Central memory CD8-positive, alpha-beta T cell (primary cell): ENCODE data around the gene CFAP91.
"Not testable (repeated sequence)": the region's sequence is repeated elsewhere in the genome, so short reads cannot be mapped to it uniquely, and the experiment has no call there.

Experiments used
- ATAC-seq: fragments of 150-1000 bp; cut with Tn5 transposase; replicated peaks from 2 replicates; pipeline ENCODE4 v1.10.0; 2022; ENCODE audit warnings: mild to moderate bottlenecking, moderate FRiP score, moderate number of reproducible peaks; ENCODE audit not compliant: poor library complexity, severe bottlenecking; ENCODE audit errors: extremely low read depth
- DNase-seq, 2 donors: peaks; one replicate each; pipeline ENCODE4 v3.0.0; 2021; ENCODE audit warnings: low spot score in 2 of 2
- H3K27ac Mint-ChIP-seq: one replicate; pipeline ENCODE4 v1.8.0; 2022; ENCODE audit warnings: low read depth, mild to moderate bottlenecking, moderate library complexity, mixed read lengths
- H3K27me3 Mint-ChIP-seq: one replicate; pipeline ENCODE4 v1.8.0; 2022; ENCODE audit warnings: mixed read lengths
- H3K36me3 Mint-ChIP-seq: one replicate; pipeline ENCODE4 v1.8.0; 2022; ENCODE audit warnings: mild to moderate bottlenecking, moderate library complexity, mixed read lengths; ENCODE audit not compliant: insufficient read depth
- H3K4me1 Mint-ChIP-seq: one replicate; pipeline ENCODE4 v1.8.0; 2022; ENCODE audit warnings: mixed read lengths
- H3K4me3 Mint-ChIP-seq: one replicate; pipeline ENCODE4 v1.8.0; 2022; ENCODE audit warnings: mild to moderate bottlenecking, moderate library complexity, mixed read lengths
- H3K9me3 Mint-ChIP-seq: one replicate; pipeline ENCODE4 v1.8.0; 2022; ENCODE audit warnings: mixed read lengths

The CFAP91 gene

DNA sequence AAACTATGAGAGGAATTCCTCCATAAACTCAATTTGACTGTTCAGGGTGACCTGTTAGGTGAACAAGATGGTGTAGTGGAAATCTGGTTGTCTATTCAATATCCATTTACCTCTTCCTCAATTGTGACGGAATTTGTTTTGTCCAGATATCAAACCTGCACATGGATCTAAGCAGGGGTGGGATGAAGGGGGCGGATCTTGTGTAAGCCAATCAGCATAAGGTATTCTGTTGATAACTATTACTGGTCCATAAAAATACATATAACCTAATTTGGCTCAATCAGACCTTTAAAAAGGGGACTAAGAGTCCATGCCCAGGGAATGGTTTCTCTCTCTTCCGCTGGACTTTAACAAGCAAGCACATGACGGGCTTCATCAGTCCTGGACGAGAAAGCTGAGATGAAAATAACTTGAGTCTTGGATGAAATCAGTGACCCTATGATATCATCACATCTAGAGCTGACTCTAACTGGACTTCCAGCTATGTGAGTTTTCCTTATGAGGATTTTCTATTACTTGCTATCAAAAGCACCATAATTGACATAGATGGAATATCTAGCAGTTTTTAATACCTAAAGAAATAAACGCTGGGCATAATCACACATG lies 36.8 kb upstream of the CFAP91 start:
- DNase-seq (no peak), ATAC-seq (no peak)
- no peak overlapping the region for H3K4me3 Mint-ChIP-seq
- H3K27me3 Mint-ChIP-seq: no peaks in the 10 kb centered on the region
- peaks cover 24% of the 10 kb centered on the region for H3K36me3 Mint-ChIP-seq
- H3K4me1 Mint-ChIP-seq: no peaks in the 10 kb centered on the region
- H3K9me3 Mint-ChIP-seq: no peaks in the 10 kb centered on the region
- H3K27ac Mint-ChIP-seq: no peak overlapping the region

DNA sequence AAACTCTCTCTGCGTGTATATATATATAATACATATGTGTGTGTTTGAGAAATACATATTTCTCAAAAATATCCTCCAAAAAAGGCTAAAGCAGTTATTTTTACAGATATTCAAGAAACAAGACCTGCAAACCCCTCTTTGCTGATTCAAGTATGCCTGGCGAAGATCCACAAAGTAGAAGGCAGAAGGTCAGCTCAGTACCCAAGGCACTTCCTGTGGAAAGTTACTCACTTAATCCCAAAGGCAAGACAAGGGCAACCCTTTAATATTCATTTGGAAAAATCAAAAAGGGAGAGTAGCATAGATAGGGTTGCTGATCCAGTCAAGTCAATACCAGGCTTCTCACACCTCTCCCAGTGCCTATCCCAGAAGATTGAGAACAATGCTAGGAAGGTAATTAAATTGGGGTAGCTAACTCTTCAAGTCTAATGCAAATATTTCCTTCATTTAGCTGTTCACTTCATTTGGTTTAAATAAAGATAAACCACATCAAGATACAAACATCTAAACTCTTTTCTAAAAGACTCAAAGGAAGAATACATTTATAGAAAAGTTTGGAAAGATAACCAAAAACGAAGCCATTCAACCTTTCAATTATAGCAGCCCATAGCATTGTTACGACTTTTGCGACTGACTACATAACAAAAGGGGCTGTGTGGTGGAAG lies 32.8 kb upstream of the CFAP91 start:
- Mint-ChIP-seq H3K9me3 (no peaks in the 10 kb centered on the region), H3K27me3 (no peaks in the 10 kb centered on the region), H3K4me3 (no peak overlapping the region), H3K36me3 (peaks cover 45% of the 10 kb centered on the region), H3K27ac (peak overlapping the region; percentile 38), H3K4me1 (peaks cover 11% of the 10 kb centered on the region)
- DNase-seq: no peak
- ATAC-seq: no peak

DNA sequence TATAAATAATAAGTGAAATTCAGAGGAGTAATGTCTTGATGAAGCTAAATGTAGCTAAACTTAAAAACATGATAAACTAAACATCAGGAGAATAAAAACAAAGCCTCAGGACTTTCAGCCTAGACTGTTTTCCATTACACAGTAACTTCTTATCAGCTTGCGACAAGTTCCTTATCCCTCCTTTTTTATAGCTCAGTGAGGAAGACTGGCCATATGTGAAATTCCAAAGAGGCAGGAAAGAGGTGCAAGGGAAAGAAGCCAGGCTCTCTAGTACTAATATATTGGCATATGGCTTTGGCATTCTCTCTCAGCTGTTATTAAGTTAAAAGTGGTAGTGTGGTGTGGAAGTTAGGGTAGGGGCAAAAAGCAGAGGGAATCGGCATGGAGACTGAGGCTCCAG lies 30.0 kb upstream of the CFAP91 start:
- H3K27ac Mint-ChIP-seq: no peak overlapping the region
- no peak for ATAC-seq
- peaks cover 53% of the 10 kb centered on the region for H3K36me3 Mint-ChIP-seq

DNA sequence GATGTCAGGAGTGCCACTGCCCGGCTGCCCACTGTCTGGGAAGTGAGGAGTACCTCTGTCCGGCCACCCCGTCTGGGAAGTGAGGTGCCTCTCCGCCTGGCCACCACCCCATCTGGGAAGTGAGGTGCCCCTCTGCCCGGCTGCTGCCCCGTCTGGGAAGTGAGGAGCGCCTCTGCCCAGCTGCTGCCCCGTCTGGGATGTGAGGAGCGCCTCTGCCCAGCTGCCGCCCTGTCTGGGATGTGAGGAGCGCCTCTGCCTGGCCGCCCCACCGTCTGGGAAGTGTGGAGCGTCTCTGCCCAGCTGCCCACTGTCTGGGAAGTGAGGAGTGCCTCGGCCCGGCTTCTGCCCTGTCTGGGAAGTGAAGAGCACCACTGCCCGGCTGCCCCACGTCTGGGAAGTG lies 28.9 kb upstream of the CFAP91 start:
- Mint-ChIP-seq H3K36me3 (peaks cover 53% of the 10 kb centered on the region), H3K9me3 (no peaks in the 10 kb centered on the region), H3K27ac (no peak overlapping the region)

More for the DNA sequence above, 30.0 kb upstream of the CFAP91 start:
- DNase-seq: no peak
- no peaks in the 10 kb centered on the region for H3K27me3 Mint-ChIP-seq
- H3K4me1 Mint-ChIP-seq: peaks cover 36% of the 10 kb centered on the region
- no peaks in the 10 kb centered on the region for H3K9me3 Mint-ChIP-seq
- no peak overlapping the region for H3K4me3 Mint-ChIP-seq

DNA sequence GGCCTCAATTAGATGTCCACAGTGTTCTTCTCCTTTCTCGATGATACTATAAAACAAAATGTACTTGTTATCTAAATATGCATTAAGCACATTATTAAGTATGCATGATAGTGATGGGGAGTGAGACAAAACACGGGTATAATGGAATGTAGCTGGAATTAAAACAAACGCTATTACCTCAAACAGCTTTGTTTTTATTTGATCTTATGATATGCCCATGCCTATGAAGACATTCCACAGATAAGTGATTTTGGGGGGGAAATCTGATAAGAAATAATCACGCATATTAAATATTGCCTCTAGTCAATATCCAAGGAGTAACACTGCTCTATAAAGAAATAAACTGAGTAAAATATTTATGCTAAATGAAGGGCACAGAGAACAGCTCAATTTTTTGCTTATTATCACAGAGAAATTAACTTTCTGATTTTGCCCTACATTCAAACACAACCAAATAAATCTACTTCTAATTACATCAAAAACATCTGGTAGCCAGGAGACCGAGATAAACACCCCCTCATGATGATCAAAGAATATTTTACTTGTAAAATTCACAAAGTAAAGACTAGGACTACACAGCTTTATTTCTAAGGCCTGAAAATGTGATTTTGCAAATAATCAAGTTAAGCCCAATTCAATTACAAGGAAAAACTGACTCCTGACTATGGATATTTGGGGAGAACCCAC lies 27.5 kb upstream of the CFAP91 start:
- Mint-ChIP-seq H3K9me3 (no peaks in the 10 kb centered on the region), H3K27me3 (no peaks in the 10 kb centered on the region), H3K4me1 (peaks cover 37% of the 10 kb centered on the region), H3K4me3 (peak overlapping the region; percentile 83), H3K36me3 (peaks cover 44% of the 10 kb centered on the region), H3K27ac (no peak overlapping the region)
- ATAC-seq (no peak), DNase-seq (no peak)

More for the DNA sequence above, 28.9 kb upstream of the CFAP91 start:
- no peak for ATAC-seq
- no peak for DNase-seq
- Mint-ChIP-seq H3K4me3 (no peak overlapping the region), H3K4me1 (peaks cover 37% of the 10 kb centered on the region), H3K27me3 (no peaks in the 10 kb centered on the region)

DNA sequence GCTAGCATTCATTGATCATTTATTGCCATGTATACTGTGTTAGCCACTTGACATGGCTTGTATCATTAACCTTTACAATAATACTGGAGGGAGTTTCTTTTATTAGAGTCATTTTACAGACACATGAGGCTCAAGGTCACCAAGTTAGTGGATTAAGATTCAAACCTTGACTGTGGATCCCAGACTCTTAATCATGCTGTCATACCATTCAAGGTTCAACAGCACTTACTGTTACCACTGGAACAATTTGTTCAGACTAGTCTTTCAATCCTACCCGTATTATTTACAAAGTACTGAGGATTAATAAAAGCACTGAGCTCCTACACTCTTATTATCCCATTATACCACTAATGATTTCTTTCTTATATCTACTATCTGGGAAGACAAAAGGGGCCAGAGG lies 26.8 kb upstream of the CFAP91 start:
- Mint-ChIP-seq H3K9me3 (no peaks in the 10 kb centered on the region), H3K27me3 (no peaks in the 10 kb centered on the region), H3K4me1 (peaks cover 37% of the 10 kb centered on the region), H3K4me3 (peak overlapping the region; percentile 83), H3K36me3 (peaks cover 39% of the 10 kb centered on the region), H3K27ac (peak overlapping the region; percentile 97)
- DNase-seq: no peak
- ATAC-seq: no peak

DNA sequence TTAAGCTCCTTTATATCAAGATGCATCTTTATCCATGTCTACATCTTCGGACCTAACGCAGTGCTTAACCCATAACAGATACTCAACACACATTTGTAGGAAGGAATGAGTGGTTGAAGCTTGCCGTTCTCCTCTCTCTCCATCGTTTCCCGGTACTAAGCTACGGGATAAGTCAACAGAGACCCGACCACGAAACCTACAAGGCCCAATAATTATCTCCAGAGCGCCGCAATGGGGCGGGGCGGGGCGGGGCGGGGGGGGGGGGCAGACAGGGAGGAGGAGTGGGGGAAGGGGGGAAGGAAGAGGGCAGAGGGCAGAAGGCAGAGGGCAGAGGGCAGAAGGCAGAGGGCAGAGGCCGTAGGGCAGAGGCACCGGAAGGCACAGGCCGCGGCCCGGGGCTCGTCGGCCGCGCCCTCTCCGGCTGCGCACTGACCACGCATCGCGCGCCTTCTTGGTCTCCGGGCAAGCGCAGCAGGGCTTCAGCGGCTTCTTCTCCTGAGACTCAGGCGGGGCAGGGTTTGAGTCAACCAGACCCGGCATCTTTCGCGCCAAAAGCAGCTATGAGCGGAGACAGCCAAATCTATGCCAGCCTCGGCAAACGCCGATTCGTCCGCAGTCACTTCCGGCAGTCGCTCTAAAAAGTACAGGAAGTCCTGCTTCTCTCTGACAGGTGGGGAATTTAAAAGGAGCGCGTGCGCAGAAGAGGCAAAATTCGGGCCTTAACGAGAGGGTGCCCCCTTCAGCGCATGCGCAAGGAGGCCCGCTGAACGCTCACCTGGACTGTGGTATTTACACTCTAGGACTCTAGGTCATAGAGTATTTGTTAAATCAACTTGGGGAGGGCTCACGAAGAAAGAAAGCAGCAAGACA lies 25.8 kb upstream of the CFAP91 start, which contains the start of gene COX17:
TSS of gene COX17 (minus strand) at position 636 of the 870 bp plus-strand sequence. CDS start at position 540, 96 bp downstream.
- Mint-ChIP-seq H3K27me3 (no peaks in the 10 kb centered on the region), H3K36me3 (peaks cover 35% of the 10 kb centered on the region), H3K9me3 (no peaks in the 10 kb centered on the region), H3K4me3 (peak within 1 kb of the TSS; percentile 83), H3K27ac (peak within 1 kb of the TSS; percentile 97), H3K4me1 (peaks cover 37% of the 10 kb centered on the region)
- ATAC-seq (peak; percentile 88), DNase-seq (peak; percentile 90 to 95)

DNA sequence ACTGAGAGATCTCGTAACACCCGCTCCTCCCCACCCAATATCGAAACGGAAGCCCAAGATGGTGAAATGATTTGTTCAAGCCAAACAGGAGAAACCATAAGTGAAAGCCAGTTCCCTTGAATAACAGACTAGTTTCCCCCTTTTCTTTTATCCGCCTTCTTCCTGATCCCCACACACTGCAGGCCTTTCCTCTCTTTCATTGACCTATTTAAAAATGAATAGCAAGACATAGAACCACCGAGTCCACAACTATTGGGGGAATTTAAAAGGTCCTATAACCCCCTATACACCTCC lies 25.2 kb upstream of the CFAP91 start:
- Mint-ChIP-seq H3K9me3 (no peaks in the 10 kb centered on the region), H3K4me1 (peaks cover 37% of the 10 kb centered on the region), H3K36me3 (peaks cover 32% of the 10 kb centered on the region), H3K4me3 (peak overlapping the region; percentile 83), H3K27ac (peak overlapping the region; percentile 97), H3K27me3 (no peaks in the 10 kb centered on the region)
- DNase-seq: no peak
- peak; percentile 0 for ATAC-seq

DNA sequence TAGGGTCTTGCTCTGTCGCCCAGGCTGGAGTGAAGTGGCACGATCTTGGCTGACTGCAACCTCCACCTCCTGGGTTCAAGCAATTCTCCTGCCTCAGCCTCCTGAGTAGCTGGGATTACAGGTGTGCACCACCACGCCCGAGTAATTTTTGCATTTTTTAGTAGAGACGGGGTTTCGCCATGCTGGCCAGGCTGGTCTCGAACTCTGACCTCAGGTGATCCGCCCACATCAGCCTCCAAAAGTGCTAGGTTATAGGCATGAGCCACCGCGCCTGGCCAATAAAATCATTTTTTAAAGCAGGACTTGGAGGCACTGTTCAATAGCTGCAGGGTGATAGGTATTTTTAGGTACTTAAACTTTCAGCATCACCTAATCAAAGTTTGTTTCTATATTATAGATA lies 24.6 kb upstream of the CFAP91 start:
- not testable (repeated sequence) for H3K9me3 Mint-ChIP-seq, H3K27me3 Mint-ChIP-seq, ATAC-seq, DNase-seq
- Mint-ChIP-seq H3K36me3 (peaks cover 28% of the 10 kb centered on the region), H3K4me3 (peak overlapping the region; percentile 83), H3K4me1 (peaks cover 33% of the 10 kb centered on the region), H3K27ac (peak overlapping the region; percentile 97)

DNA sequence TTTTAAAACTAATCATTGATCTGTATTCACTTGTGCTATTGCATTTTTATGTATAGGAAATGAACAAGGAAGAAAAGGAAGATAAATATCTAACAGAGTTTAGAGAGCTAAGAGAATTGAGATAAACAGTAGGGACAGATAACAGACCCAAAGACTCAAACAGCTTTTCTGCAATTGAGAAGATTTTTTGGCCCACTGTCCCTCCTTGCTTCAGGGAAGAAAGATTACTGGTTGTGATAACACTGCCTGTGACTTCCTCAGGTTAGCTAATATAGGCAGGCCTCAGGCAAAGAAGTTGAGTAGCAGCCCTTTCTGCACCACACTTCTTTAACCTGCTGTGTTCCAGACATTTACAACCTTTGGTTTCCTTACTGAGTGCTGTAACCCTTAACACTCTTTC lies 22.9 kb upstream of the CFAP91 start:
- peaks cover 16% of the 10 kb centered on the region for H3K36me3 Mint-ChIP-seq
- H3K4me3 Mint-ChIP-seq: no peak overlapping the region
- DNase-seq (no peak), ATAC-seq (no peak)
- no peaks in the 10 kb centered on the region for H3K27me3 Mint-ChIP-seq
- no peaks in the 10 kb centered on the region for H3K9me3 Mint-ChIP-seq
- peaks cover 28% of the 10 kb centered on the region for H3K4me1 Mint-ChIP-seq
- H3K27ac Mint-ChIP-seq: no peak overlapping the region

DNA sequence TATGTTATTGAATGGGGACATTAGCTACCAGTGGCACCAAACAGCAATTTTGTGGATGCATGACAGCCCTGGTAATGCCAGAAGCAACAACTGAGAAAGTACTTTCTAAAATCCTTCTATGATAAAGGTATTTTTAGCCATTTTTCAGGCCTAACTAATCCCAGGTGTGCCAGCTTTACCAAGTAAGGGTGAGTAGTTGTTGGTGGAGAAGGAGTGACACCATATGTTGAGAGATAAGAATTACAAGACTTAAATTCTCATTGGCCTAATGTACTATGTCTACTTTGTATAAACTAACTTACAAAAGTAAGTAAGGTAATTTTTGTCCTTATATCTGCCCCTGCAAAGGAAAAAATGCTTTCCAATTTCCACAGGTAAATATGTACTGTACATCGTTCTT lies 21.5 kb upstream of the CFAP91 start:
- no peaks in the 10 kb centered on the region for H3K27me3 Mint-ChIP-seq
- H3K27ac Mint-ChIP-seq: no peak overlapping the region
- no peaks in the 10 kb centered on the region for H3K9me3 Mint-ChIP-seq
- H3K4me1 Mint-ChIP-seq: peaks cover 14% of the 10 kb centered on the region
- ATAC-seq: no peak
- peaks cover 11% of the 10 kb centered on the region for H3K36me3 Mint-ChIP-seq
- no peak overlapping the region for H3K4me3 Mint-ChIP-seq
- no peak for DNase-seq

DNA sequence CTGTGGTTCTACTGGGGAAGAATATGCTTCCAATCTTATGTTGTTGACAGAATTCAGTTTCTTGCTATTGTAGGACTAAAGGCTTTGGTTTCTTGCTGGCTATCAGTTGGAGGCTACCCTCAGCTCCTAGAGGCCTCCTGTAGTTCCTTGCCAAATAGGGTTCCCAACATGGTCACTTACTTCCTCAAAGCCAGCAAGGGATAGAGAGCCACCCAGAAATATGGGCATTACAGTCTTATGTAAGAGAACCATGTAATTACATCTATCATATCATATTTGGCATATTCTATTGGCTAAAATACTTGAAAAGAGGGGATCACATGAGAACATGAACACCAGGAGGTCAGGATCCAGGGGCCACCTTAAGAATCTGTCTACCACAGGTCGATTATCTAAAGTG lies 19.4 kb upstream of the CFAP91 start:
- no peaks in the 10 kb centered on the region for H3K9me3 Mint-ChIP-seq
- H3K27ac Mint-ChIP-seq: no peak overlapping the region
- H3K4me3 Mint-ChIP-seq: no peak overlapping the region
- H3K27me3 Mint-ChIP-seq: peaks cover 13% of the 10 kb centered on the region
- no peaks in the 10 kb centered on the region for H3K4me1 Mint-ChIP-seq
- ATAC-seq: no peak
- no peak for DNase-seq
- no peaks in the 10 kb centered on the region for H3K36me3 Mint-ChIP-seq
